Activated naive CD4-positive, alpha-beta T cell treated with anti-CD3 and anti-CD28 coated beads, Interleukin-2, amount 50 U/mL, for 72 hours (primary cell): ENCODE results near the gene SPSB4. TPM values are rescaled to one million over a fixed set of nuclear protein-coding genes. Genes with fewer than 3 reads are reported as not detected.
"Not testable (repeated sequence)": the region's sequence is repeated elsewhere in the genome, so short reads cannot be mapped to it uniquely, and the experiment has no call there.

ENCODE experiments used
- ATAC-seq, 2 donors: fragments of 150-1000 bp; cut with Tn5 transposase; 2 replicates each; pipeline ENCODE4 v1.10.0; 2021; ENCODE audit warnings: mild to moderate bottlenecking in 2 of 2, moderate library complexity in 2 of 2
- DNase-seq, 2 donors: peaks; one replicate each; pipeline ENCODE4 v3.0.0; 2021 to 2022; ENCODE audit warnings: low spot score in 2 of 2
- H3K27ac Mint-ChIP-seq, 2 donors: one replicate each; pipeline ENCODE4 v1.8.0; 2022; ENCODE audit warnings: mild to moderate bottlenecking in 2 of 2, mixed read lengths in 2 of 2
- H3K36me3 Mint-ChIP-seq, 2 donors: one replicate each; pipeline ENCODE4 v1.8.0; 2022; ENCODE audit warnings: mixed read lengths in 2 of 2
- H3K9me3 Mint-ChIP-seq, 2 donors: one replicate each; pipeline ENCODE4 v1.8.0; 2022; ENCODE audit warnings: mixed read lengths in 2 of 2
- total RNA-seq, 2 donors: library from RNA; stranded (reverse); gene quantifications; one replicate each; pipeline ENCODE4 v1.2.3, GENCODE V29; 2022

The SPSB4 gene
- total RNA-seq, 2 donors from 2014 or later: not detected

GRCh38 chr3:141115789-141116541, 64.8 kb downstream of the SPSB4 start:
- Mint-ChIP-seq H3K9me3 (peaks cover 0 to 8% of the 10 kb centered on the region in 2 donors), H3K36me3 (no peaks in the 10 kb centered on the region), H3K27ac (no peak overlapping the region)
- ATAC-seq (no peak), DNase-seq (no peak)

GRCh38 chr3:141116721-141117120, 65.6 kb downstream of the SPSB4 start:
- H3K36me3 Mint-ChIP-seq: no peaks in the 10 kb centered on the region
- no peak overlapping the region for H3K27ac Mint-ChIP-seq
- no peak for ATAC-seq
- peaks cover 0 to 12% of the 10 kb centered on the region in 2 donors for H3K9me3 Mint-ChIP-seq
- DNase-seq: no peak

- ATAC-seq, DNase-seq, H3K27ac Mint-ChIP-seq, H3K36me3 Mint-ChIP-seq: not testable (repeated sequence)
- peaks cover 0 to 12% of the 10 kb centered on the region in 2 donors for H3K9me3 Mint-ChIP-seq
Measured at GRCh38 chr3:141117982-141118381, 66.8 kb downstream of the SPSB4 start.

- Mint-ChIP-seq H3K27ac (no peak overlapping the region), H3K9me3 (peaks cover 0 to 12% of the 10 kb centered on the region in 2 donors), H3K36me3 (no peaks in the 10 kb centered on the region)
- DNase-seq: no peak
- ATAC-seq: no peak
Measured at GRCh38 chr3:141122455-141123030, 71.4 kb downstream of the SPSB4 start.

- H3K27ac Mint-ChIP-seq: no peak overlapping the region
- no peaks in the 10 kb centered on the region for H3K36me3 Mint-ChIP-seq
- peaks cover 0 to 12% of the 10 kb centered on the region in 2 donors for H3K9me3 Mint-ChIP-seq
- no peak for ATAC-seq
- no peak for DNase-seq
Measured at GRCh38 chr3:141123677-141124410, 72.7 kb downstream of the SPSB4 start.

- DNase-seq (no peak), ATAC-seq (no peak)
- Mint-ChIP-seq H3K36me3 (no peaks in the 10 kb centered on the region), H3K9me3 (peaks cover 0 to 11% of the 10 kb centered on the region in 2 donors), H3K27ac (no peak overlapping the region)
Measured at GRCh38 chr3:141124715-141125114, 73.6 kb downstream of the SPSB4 start.

GRCh38 chr3:141125351-141125750, 74.2 kb downstream of the SPSB4 start:
- ATAC-seq (no peak), DNase-seq (no peak)
- H3K9me3 Mint-ChIP-seq: peaks cover 0 to 5% of the 10 kb centered on the region in 2 donors
- no peaks in the 10 kb centered on the region for H3K36me3 Mint-ChIP-seq
- H3K27ac Mint-ChIP-seq: no peak overlapping the region

- DNase-seq: no peak
- H3K27ac Mint-ChIP-seq: no peak overlapping the region
- no peaks in the 10 kb centered on the region for H3K9me3 Mint-ChIP-seq
- H3K36me3 Mint-ChIP-seq: no peaks in the 10 kb centered on the region
- no peak for ATAC-seq
Measured at GRCh38 chr3:141126661-141127343, 75.7 kb downstream of the SPSB4 start.

GRCh38 chr3:141127344-141128125, 76.4 kb downstream of the SPSB4 start:
- Mint-ChIP-seq H3K27ac (no peak overlapping the region), H3K9me3 (no peaks in the 10 kb centered on the region), H3K36me3 (no peaks in the 10 kb centered on the region)
- ATAC-seq: no peak
- DNase-seq: no peak

- Mint-ChIP-seq H3K36me3 (no peaks in the 10 kb centered on the region), H3K27ac (no peak overlapping the region), H3K9me3 (no peaks in the 10 kb centered on the region)
- ATAC-seq (no peak), DNase-seq (no peak)
Measured at GRCh38 chr3:141128126-141128777, 77.1 kb downstream of the SPSB4 start.

GRCh38 chr3:141129049-141129448, 77.9 kb downstream of the SPSB4 start:
- Mint-ChIP-seq H3K36me3 (no peaks in the 10 kb centered on the region), H3K9me3 (no peaks in the 10 kb centered on the region), H3K27ac (no peak overlapping the region)
- DNase-seq (no peak), ATAC-seq (no peak)

- Mint-ChIP-seq H3K36me3 (no peaks in the 10 kb centered on the region), H3K9me3 (no peaks in the 10 kb centered on the region), H3K27ac (no peak overlapping the region)
- ATAC-seq: no peak
- no peak for DNase-seq
Measured at GRCh38 chr3:141129541-141130011, 78.4 kb downstream of the SPSB4 start.

GRCh38 chr3:141143517-141143916, 92.4 kb downstream of the SPSB4 start:
- H3K27ac Mint-ChIP-seq: no peak overlapping the region
- no peak for ATAC-seq
- peaks cover 19 to 20% of the 10 kb centered on the region in 2 donors for H3K9me3 Mint-ChIP-seq
- DNase-seq: no peak
- H3K36me3 Mint-ChIP-seq: peaks cover 22 to 36% of the 10 kb centered on the region in 2 donors

- DNase-seq: no peak
- no peak overlapping the region for H3K27ac Mint-ChIP-seq
- ATAC-seq: no peak
- H3K36me3 Mint-ChIP-seq: peaks cover 11 to 14% of the 10 kb centered on the region in 2 donors
- H3K9me3 Mint-ChIP-seq: peaks cover 15 to 16% of the 10 kb centered on the region in 2 donors
Measured at GRCh38 chr3:141146979-141147470, 95.9 kb downstream of the SPSB4 start.

GRCh38 chr3:141147657-141148056, 96.5 kb downstream of the SPSB4 start:
- Mint-ChIP-seq H3K9me3 (peaks cover 10% of the 10 kb centered on the region in 2 donors), H3K27ac (no peak overlapping the region), H3K36me3 (peaks cover 6 to 8% of the 10 kb centered on the region in 2 donors)
- no peak for ATAC-seq
- DNase-seq: no peak
